Urothelium cell line (cell line): ENCODE data around the gene S100PBP.
"Not testable (repeated sequence)": the region's sequence is repeated elsewhere in the genome, so short reads cannot be mapped to it uniquely, and the experiment has no call there.

Experiments
- DNase-seq: peaks from one replicate; pipeline ENCODE4 v3.0.0; 2011; ENCODE audit warnings: low spot score, mixed read lengths
- FAIRE-seq: peaks from 2 replicates; lab custom pipeline; 2011; peaks lifted over from hg19 to GRCh38; lab: Jason Lieb, UNC

S100PBP gene

DNA sequence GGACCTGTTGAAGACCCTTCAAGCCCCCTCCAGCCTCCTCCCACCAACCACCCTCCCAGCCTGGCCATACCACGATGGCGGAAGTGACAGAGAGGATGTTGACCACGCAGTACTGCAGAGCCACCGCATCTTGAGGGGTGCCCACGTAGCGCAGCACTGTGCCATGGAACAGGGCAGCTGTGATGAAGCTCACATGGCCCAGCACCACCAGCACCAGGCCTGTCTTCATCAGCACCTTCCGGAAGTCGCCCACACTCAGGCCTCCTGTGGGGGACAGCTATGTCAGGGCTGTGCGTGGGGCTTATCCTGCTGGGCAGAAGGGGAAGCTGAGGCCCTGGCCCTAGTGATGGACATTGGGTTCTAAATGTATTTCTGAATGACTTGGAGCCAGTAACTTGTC is 80.6 kb downstream of the S100PBP start:
- FAIRE-seq (no peak), DNase-seq (no peak)

DNA sequence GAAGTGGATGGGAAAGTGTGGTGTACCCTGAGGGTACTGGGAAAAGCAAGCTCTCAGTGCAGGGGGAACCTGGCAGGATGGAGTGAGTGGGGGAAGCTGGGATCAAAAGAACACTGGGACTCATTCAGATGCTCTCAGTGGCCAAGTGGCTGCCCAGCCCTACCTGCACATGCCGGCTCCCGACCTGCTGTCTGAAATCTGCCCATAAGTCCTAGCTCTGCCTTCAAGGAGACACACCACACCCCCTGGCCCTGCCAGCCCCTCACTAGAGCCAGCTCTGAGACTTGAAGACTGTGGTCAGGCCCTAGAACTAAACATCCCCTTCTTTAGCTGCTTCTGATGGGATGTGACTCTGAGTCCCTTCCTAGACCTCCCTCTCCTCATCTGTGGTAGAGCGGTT is 81.5 kb downstream of the S100PBP start:
- DNase-seq: no peak
- no peak for FAIRE-seq

DNA sequence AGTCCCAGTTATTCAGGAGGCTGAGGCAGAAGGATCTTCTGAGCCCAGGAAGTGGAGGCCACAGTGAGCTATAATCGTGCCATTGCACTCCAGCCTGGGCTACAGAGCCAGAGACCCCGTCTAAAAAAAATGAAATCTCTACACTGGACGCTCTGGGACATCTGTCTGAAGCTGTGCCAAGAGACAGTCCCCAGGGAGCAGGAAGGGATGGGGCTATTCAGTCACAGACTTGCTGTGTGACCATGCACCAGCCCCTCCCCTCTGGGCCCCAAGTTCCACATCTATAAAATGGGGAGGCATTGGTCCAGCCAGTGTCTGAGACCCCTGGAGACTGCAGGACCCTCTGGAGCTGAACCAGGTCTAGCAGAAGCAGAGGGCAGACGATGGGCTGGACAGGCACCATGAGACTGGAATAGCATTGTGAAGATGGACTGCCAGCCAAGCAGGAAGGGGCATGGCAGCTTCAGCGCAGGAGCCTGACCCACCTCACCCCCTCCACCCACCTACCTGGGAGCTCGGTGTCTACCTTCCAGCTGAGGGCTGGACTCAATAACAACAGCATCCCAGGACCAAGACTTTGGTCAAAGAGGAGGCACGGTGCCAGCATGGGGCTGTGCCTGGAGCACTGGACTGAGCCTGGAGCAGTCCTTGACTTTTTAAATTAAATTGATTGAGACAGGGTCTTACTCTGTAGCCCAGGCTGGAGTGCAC is 82.3 kb downstream of the S100PBP start:
- FAIRE-seq (peak; percentile 37), DNase-seq (no peak)

DNA sequence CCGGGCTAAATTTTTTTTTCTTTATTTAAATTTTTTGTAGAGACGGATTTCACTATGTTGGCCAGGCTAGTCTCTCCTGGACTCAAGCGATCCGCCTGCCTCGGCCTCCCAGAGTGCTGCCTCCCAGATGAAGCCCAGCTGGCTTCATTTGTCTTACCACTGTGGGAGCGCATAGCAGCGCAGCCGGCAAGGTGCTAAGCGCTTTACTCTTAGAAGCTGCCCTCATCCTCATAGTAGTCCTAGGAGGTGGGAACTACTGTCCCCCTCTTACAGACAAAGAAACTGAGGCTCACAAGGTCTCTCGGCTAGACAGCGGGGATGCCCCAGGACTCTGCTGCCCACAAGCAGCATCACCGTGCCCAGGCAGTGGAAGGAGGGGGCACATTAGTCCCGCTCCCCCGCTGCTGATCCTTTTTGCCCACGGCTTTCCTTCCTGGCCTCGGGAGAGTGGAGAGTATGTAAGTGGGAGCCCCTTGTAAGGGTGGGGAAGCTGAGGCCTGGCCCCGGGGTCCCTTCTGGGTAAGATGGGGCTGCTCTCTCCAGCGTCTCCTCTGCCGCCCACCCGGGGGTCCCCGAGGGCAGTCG is 83.0 kb downstream of the S100PBP start:
- FAIRE-seq (no peak), DNase-seq (no peak)

DNA sequence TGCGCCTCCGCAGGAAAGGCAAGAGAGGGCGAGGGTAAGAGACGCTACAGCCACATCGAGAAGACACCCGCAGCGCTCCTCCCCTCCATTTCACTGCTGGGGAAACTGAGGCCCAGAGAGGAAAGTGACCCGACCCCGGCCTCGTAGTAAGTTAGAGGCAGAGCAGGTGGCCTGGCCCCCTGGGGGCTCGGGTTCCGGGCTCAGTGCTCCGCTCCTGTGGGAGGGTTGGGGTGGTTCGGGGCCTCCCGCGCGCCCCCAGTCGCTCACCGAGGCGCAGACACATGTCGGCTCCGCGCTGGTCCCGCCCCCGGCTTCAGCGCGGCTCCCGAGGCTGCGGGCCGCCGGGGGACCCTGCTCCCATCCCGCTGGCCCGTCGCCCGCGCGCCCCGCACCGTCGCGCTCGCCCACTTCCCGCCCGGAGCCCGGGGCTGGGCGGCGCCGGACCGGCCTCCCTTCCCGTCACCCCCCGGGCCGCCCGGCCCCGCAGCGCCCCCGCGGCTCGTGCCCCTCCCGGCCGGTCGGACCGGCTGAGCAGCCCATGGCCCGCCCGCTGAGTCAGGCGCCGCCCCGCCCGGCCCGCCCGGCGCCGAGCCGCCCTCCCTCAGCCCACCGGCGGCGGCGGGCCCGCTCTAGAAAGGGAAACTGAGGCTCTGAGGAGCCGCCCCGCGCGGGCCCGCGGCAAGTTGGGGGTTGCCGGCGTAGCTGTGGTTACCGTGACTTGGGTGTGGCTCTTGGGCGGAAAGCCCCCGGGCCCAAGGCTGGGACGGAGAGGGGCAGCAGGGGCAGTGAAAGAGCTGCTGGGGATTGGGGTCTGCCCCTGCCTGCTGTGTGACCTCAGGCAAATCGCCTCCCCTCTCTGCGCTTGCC is 83.7 kb downstream of the S100PBP start, which contains the start of gene TMEM54:
Gene TMEM54 (minus strand): TSS at position 434 of the 867 bp plus-strand sequence. CDS start 151 bp downstream, at position 283.
- DNase-seq (peak; percentile 83), FAIRE-seq (peak; percentile 42)

DNA sequence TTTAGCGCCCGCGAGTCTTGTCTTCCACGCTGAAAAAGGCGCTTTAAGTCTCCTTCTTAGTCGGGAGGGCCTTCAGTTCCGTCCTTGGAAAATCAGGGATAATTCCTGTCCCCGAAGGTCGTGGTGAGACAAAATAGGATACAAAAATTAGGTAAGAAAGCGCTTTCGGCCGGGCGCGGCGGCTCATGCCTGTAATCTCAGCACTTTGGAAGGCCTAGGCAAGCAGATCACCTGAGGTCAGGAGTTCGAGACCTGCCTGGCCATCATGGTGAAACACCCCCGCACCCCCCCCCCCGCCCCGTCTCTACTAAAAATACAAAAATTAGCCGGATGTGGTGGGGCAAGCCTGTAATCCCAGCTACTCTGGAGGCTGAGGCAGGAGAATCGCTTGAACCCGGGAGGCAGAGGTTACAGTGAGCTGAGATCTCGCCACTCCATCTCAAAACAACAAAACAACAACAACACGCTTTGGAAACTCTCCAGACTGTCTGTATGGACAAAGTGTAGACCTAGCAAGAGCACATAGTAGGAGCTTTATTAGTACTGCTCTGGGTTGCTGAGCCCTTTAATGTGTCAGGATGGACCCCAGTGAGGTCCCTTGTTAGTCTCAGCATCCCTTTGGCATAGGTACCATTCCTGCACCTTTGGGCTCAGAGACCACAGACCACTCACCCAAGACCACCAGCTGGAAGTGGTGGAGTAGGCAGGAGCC is 84.5 kb downstream of the S100PBP start:
- FAIRE-seq: no peak
- no peak for DNase-seq

DNA sequence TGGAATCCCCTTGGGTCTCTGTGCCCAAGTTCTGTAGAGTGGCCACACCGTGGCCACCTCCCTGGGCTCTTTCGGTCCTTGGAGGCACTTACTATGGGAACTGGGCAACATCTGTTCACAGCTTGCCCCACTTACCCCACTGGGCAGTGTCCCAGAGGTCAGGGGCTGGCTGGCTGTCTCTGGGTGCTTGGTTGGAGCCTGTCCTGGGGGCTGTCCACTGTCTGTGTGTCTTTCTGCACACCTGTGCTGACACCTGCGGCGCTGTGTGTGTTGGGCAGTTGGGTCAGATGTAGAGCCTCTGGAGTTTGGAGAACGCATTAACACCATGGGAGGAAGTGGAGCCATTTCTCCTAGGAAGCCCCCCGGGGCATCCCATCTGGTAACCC is 85.1 kb downstream of the S100PBP start:
- no peak for FAIRE-seq
- DNase-seq: no peak

DNA sequence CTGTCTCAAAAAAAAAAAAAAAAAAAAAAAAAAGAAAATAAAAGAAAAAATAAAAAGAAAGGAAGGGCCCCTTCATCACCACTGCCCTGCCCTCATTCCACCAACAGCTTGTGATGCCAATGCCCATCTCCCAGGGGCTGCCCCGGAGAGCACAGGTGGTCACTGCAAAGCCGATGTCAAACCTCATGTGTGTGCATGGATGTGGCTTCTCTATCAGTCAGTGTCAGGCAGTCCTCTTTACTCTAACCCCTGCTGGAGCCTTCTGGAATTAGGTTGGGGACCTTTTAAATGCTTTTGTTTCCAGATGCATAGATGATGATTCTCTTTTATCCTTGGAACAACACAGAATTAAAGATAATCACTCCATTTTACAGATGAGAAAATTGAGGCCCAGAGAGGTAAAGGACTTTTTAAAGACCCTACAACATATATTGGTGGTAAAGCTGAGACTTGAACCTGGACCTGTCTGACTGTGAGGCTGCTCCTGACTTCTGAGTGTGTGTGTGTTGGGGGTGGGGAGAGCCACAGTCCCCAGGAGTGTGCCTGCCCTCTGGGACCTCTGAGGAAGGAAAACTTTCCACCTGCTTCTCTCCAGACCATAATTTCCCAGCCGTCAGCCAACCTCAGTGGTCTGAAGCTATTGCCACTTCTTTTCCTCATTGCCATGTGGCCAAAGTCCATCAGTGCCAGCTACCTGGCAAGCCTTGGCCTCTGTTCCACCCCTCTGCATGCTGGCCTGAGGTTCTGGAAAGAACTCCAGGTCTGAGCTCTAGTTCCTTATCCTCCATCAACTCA is 86.7 kb downstream of the S100PBP start:
- FAIRE-seq (no peak), DNase-seq (no peak)

DNA sequence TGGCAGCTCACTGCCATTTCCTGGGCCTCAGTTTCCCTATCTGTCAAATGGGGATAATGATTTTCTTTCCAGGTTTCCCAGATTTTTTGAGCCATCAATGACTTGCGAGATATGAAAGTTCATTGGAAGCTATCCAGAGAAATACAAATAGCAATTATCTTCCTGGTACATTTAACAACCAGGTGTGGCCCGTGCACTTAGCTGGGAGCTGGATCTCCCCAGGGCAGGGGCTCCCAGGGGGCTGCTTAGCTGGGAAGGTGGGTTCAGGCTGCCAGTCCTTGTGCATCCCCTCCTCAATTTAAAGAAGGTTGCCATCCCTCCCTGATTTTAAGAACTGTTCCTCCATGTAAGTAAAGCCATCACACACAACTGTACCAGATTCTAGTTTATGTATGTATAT is 87.3 kb downstream of the S100PBP start:
- FAIRE-seq (no peak), DNase-seq (no peak)

DNA sequence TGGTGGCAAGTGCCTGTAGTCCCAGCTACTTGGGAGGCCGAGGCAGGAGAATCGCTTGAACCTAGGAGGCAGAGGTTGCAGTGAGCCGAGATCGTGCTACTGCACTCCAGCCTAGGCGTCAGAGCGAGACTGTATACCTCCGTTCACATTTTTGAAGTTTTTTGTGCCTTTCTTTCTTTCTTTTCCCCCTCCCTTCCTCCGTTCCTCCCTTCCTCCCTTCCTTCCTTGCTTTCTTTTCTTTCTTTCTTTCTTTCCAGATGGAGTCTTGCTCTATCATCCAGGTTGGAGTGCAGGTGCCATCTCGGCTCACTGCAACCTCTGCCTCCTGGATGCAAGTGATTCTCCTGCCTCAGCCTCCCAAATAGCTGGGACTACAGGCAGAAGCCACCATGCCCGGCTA is 88.1 kb downstream of the S100PBP start:
- not testable (repeated sequence) for DNase-seq, FAIRE-seq

DNA sequence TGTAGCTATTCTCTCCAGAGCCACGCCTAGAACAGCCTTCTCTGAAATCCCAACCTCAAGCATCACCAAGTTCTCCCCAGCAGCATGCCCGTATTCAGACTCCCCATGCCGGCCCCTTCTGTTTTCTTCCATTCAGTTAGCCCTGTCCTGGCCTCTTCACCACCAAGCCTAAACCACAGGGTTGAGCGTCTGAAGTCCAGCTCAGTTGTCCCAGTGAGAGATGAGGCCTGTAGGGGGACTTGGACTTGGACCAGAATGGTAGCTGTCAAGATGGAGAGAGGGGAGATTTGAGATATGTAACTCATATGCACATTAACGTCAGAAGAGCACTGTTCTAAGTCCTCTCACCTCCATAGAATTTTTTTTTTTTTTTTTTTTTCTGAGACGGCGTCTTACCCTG is 89.2 kb downstream of the S100PBP start:
- FAIRE-seq (no peak), DNase-seq (no peak)

DNA sequence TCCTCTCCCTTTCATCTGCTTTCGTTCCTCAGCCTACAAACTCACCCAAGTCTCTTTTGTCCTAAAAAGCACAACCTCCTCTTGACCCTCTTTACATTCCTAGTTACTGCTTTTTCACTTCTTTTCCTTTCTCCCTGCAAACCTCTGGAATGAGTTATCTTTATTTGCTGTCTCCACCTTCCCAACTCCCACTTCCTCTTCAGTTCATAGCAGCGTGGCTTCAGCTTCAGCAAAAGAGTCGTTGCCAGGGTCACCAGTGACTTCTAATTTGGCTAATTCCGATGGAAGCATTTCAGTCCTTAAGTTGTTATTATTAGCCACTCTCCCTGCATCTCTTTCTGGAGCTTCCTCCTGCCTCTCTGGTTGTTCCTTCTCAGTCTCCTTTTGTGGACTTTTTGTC is 90.0 kb downstream of the S100PBP start:
- DNase-seq: no peak

More for the DNA sequence above, 90.0 kb downstream of the S100PBP start:
- no peak for FAIRE-seq
